Ovary (tissue), 9 donors: ENCODE data around the gene NRXN3. TPM values are rescaled to one million over a fixed set of nuclear protein-coding genes. Genes with fewer than 3 reads are reported as not detected.

Experiments used
- DNase-seq, 5 donors: peaks; one replicate each; pipeline ENCODE4 v3.0.0-alpha.2; 2019 to 2020
- H3K27ac ChIP-seq, 2 donors: fragments of 200-600 bp; one replicate each; pipeline versions ENCODE4 v1.5.1 to v1.8.0; 2019 to 2022
- H3K27me3 ChIP-seq: fragments of 200-600 bp; one replicate; pipeline ENCODE4 v1.8.0; 2022
- H3K36me3 ChIP-seq: fragments of 200-600 bp; sonication (generic); one replicate; pipeline ENCODE4 v1.5.1; 2019
- H3K4me1 ChIP-seq: one replicate; pipeline ENCODE4 v1.8.1; 2013; ENCODE audit warnings: mild to moderate bottlenecking, moderate library complexity; ENCODE audit not compliant: insufficient read depth
- H3K4me3 ChIP-seq: fragments of 200-600 bp; sonication (generic); one replicate; pipeline ENCODE4 v1.5.1; 2017
- H3K9me3 ChIP-seq, 2 donors: fragments of 200-600 bp in 1 of 2; sonication (generic) in 1 of 2; one replicate each; pipeline versions ENCODE4 v1.5.1 to v1.8.1; 2013 to 2019; ENCODE audit warnings: mild to moderate bottlenecking in 1 of 2, moderate library complexity in 1 of 2
- CTCF ChIP-seq, 3 donors: fragments of 450-650 bp in 2 of 3; fragments of 200-600 bp in 1 of 3; IDR thresholded peaks; one replicate each; pipeline versions ENCODE4 v1.5.1 to v1.8.0; 2016 to 2022; ENCODE audit warnings: antibody characterized with exemption in 3 of 3, mild to moderate bottlenecking in 1 of 3
- EP300 ChIP-seq: sonication (generic); formaldehyde crosslinking; IDR thresholded peaks from one replicate; pipeline ENCODE4 v1.6.1; 2017; ENCODE audit warnings: antibody characterized with exemption
- POLR2A ChIP-seq: fragments of 450-650 bp; IDR thresholded peaks from one replicate; pipeline ENCODE4 v1.6.1; 2017; ENCODE audit warnings: antibody characterized with exemption, mild to moderate bottlenecking, moderate library complexity
- WGBS, 3 donors: extraction: QIAGEN DNeasy Blood & Tissue Kit in 1 of 3; methylation state at CpG; one replicate each; pipeline versions ENCODE4 v1.1.5 to v1.1.7; 2013 to 2017; 5-methylcytosine and 5-hydroxymethylcytosine counted together
- intact Hi-C, 4 donors: fragments of 100-400 bp; cut with DNase I; formaldehyde crosslinking; loops; one replicate each; pipeline versions ENCODE4 v1.11.0 to v1.15.1; 2022 to 2023
- polyA plus RNA-seq, 2 donors: library from polyadenylated mRNA; stranded (reverse); fragments of 200-250 nt in 1 of 2; fragments of 350-450 nt in 1 of 2; fragmentation: Illumina TruSeq in 1 of 2; extraction: RNeasy Lipid Tissue Mini Kit (QIAGEN cat#74804) in 1 of 2; gene quantifications; one replicate each; pipeline ENCODE4 v1.2.3, GENCODE V29; 2013 to 2014
- total RNA-seq, 7 donors: library from RNA; depleted of rRNA in 2 of 7; stranded (reverse); fragments of >200 nt in 2 of 7; fragmentation: NEBNext Ultra II Directional in 3 of 7; extraction: Animal tissue kit (Norgen Biotek cat#: 25700) in 3 of 7; gene quantifications; one replicate each; pipeline versions ENCODE4 v1.1.0 to v1.2.4, GENCODE V29; 2016 to 2023
- donor health status: DM: no; HTN: no; CAD: no; lungs with moderate emphysema.
- donor health status: DM: no; HTN: no; CAD: no.
- donor health status: Bipolar disorder and iron deficiency.
- donor health status: DM: yes; HTN: yes; CAD: no.
- donor health status: DM: no; HTN: no; CAD: no.
- donor health status: DM: yes; HTN: yes; CAD: no.

Gene NRXN3
- total and polyA plus RNA-seq, 9 donors = 0.28 to 6.2 (median 0.82) TPM

GRCh38 chr14:78401866-78402265 lies 231.7 kb downstream of the NRXN3 start:
- no peaks in the 10 kb centered on the region for H3K36me3 ChIP-seq
- no peaks in the 10 kb centered on the region for H3K9me3 ChIP-seq
- H3K4me1 ChIP-seq = no peaks in the 10 kb centered on the region
- no peaks in the 10 kb centered on the region for H3K27me3 ChIP-seq
- DNase-seq = no peak
- 70 to 83% (median 77%) methylated on average over 3 of the region's 3 CpGs for WGBS, 3 donors
- no peak overlapping the region for H3K27ac ChIP-seq
- TF ChIP-seq EP300 (no peak), POLR2A (no peak), CTCF (IDR thresholded peaks at IDR 0.05) (no peak)
- intact Hi-C loops = no loop called here
- H3K4me3 ChIP-seq = no peak overlapping the region

GRCh38 chr14:78403278-78403815 lies 233.2 kb downstream of the NRXN3 start:
- Histone ChIP-seq H3K27ac (no peak overlapping the region), H3K9me3 (no peaks in the 10 kb centered on the region), H3K4me1 (no peaks in the 10 kb centered on the region), H3K4me3 (no peak overlapping the region), H3K36me3 (no peaks in the 10 kb centered on the region), H3K27me3 (no peaks in the 10 kb centered on the region)
- DNase-seq = no peak
- 12 to 22% (median 14%) methylated on average over 8 of the region's 8 CpGs for WGBS, 3 donors
- intact Hi-C loops = no loop called here
- TF ChIP-seq EP300 = no peak
- no peak for TF ChIP-seq POLR2A
- TF ChIP-seq CTCF (IDR thresholded peaks at IDR 0.05) = no peak

- Histone ChIP-seq H3K27ac (no peak overlapping the region), H3K9me3 (no peaks in the 10 kb centered on the region), H3K36me3 (no peaks in the 10 kb centered on the region), H3K27me3 (no peaks in the 10 kb centered on the region), H3K4me1 (no peaks in the 10 kb centered on the region), H3K4me3 (no peak overlapping the region)
- intact Hi-C loops = no loop called here
- TF ChIP-seq EP300 (no peak), POLR2A (no peak), CTCF (IDR thresholded peaks at IDR 0.05) (no peak)
- no peak for DNase-seq
- WGBS, 3 donors = 52 to 58% (median 57%) methylated on average over 6 of the region's 6 CpGs
Measured at GRCh38 chr14:78405079-78405856, 235.1 kb downstream of the NRXN3 start.

GRCh38 chr14:78412475-78412874 lies 242.3 kb downstream of the NRXN3 start:
- no peaks in the 10 kb centered on the region for H3K4me1 ChIP-seq
- no peak overlapping the region for H3K4me3 ChIP-seq
- 79 to 87% (median 86%) methylated on average over 3 of the region's 3 CpGs for WGBS, 3 donors
- H3K36me3 ChIP-seq = no peaks in the 10 kb centered on the region
- DNase-seq = no peak
- H3K27ac ChIP-seq = no peak overlapping the region
- no peaks in the 10 kb centered on the region for H3K9me3 ChIP-seq
- H3K27me3 ChIP-seq = no peaks in the 10 kb centered on the region
- no peak for TF ChIP-seq CTCF (IDR thresholded peaks at IDR 0.05)
- no peak for TF ChIP-seq EP300
- no peak for TF ChIP-seq POLR2A
- intact Hi-C loops = no loop called here
